Activated naive CD4-positive, alpha-beta T cell treated with anti-CD3 and anti-CD28 coated beads, Interleukin-2, amount 50 U/mL, for 72 hours (primary cell): Measurements from ENCODE around the gene AGAP1. TPM values are rescaled to one million over a fixed set of nuclear protein-coding genes. Genes with fewer than 3 reads are reported as not detected.

ENCODE experiments used
- ATAC-seq, 2 donors: fragments of 150-1000 bp; cut with Tn5 transposase; 2 replicates each; pipeline ENCODE4 v1.10.0; 2021; ENCODE audit warnings: mild to moderate bottlenecking in 2 of 2, moderate library complexity in 2 of 2
- DNase-seq, 2 donors: peaks; one replicate each; pipeline ENCODE4 v3.0.0; 2021 to 2022; ENCODE audit warnings: low spot score in 2 of 2
- H3K27ac Mint-ChIP-seq, 2 donors: one replicate each; pipeline ENCODE4 v1.8.0; 2022; ENCODE audit warnings: mild to moderate bottlenecking in 2 of 2, mixed read lengths in 2 of 2
- H3K36me3 Mint-ChIP-seq, 2 donors: one replicate each; pipeline ENCODE4 v1.8.0; 2022; ENCODE audit warnings: mixed read lengths in 2 of 2
- H3K9me3 Mint-ChIP-seq, 2 donors: one replicate each; pipeline ENCODE4 v1.8.0; 2022; ENCODE audit warnings: mixed read lengths in 2 of 2
- total RNA-seq, 2 donors: library from RNA; stranded (reverse); gene quantifications; one replicate each; pipeline ENCODE4 v1.2.3, GENCODE V29; 2022

AGAP1 gene
- total RNA-seq, 2 donors from 2014 or later, result 0.48 to 7.2 TPM

DNA sequence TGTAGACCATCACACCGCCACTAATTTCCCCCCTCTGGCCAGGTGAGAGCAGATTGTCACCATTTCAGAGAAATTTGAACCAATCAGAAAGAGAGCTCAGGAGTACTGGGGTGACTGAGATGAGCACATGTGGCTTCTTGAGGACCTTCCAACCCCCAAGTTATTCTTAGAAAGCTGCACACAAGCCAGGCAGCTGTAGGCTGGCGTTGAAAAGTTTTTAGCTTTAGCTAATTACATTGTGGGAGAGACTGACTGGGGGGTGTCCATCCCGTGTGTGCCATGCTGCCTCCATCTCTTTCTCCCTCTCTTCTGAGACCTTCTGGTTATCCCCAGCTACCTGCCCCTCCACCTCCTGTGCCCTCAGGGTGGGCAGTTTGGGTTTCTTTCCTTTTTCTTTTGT is 154.0 kb downstream of the AGAP1 start:
- H3K9me3 Mint-ChIP-seq, result no peaks in the 10 kb centered on the region
- DNase-seq, result no peak
- H3K27ac Mint-ChIP-seq, result no peak overlapping the region
- ATAC-seq, result no peak
- H3K36me3 Mint-ChIP-seq, result no peaks in the 10 kb centered on the region

DNA sequence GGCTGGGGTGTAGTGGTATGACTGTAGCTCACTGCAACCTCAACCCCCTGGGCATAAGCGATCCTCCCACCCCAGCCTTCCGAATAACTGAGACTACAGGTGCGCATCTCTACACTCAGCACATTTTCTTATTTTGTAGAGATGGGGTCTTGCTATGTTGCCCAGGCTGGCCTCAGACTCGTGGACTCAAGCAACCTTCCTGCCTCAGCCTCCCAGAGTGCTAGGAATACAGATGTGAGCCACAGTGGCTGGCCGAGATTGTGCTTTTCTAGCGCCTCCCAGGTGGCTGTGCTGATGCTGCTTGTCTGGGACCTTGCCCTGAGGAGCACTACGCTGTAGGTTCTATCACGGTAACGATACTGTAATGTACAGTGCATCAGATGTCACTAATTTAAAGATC is 155.6 kb downstream of the AGAP1 start:
- ATAC-seq, result no peak
- Mint-ChIP-seq H3K9me3 (no peaks in the 10 kb centered on the region), H3K27ac (no peak overlapping the region), H3K36me3 (no peaks in the 10 kb centered on the region)
- DNase-seq, result no peak

DNA sequence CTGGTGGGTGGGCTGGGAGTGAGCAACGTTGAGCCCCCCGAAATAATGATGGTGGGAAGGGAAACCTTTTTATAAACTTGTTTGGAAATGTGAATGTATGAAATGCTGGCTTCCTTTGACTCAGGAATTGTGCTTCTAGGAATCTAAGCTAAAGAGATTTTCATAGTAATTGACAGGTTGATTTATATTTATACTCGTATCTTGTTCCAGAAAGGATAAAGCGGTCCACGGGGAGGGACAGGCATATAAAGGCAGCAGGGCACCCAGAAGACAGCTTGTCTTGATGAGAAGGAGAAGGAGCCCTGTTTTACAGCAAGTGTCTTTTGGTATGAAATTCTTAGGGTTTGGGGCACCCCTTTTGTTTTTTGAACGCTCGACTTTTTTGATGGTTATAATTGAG is 157.8 kb downstream of the AGAP1 start:
- no peaks in the 10 kb centered on the region for H3K36me3 Mint-ChIP-seq
- DNase-seq (no peak), ATAC-seq (no peak)
- H3K9me3 Mint-ChIP-seq, result no peaks in the 10 kb centered on the region
- H3K27ac Mint-ChIP-seq, result no peak overlapping the region

DNA sequence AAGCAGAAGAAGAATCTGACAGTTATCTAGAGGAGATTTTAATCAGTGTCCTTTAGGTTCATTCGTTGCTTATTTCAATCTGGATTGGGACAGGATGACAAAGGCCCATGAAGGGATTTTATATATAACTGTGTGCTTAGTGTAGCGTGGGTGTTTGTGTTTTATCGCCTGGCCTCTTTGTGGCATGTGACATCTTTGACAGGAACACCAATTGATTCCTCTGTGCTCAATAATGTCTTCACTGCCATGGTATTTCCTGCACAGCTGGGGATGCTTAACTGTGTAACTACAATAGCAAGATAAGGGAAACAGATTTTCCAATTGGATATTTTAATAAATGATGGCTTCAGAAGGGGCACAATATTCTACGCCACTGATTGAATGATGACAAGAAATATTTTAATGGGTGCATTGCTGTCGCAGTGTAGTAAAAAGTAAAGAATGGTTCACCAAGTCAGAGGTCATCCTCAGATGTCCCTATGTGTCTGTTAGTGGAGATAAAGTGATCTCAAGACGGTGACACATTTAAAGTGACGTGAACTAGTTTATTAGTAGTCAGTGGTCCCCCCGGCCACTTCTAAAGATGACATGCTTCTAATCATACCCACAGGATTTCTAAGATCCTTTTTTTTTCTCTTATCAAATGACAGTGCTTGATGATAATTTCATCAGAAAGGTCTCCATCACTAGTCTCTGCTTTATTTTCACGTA is 160.4 kb downstream of the AGAP1 start:
- no peak overlapping the region for H3K27ac Mint-ChIP-seq
- DNase-seq, result no peak
- no peaks in the 10 kb centered on the region for H3K9me3 Mint-ChIP-seq
- no peaks in the 10 kb centered on the region for H3K36me3 Mint-ChIP-seq
- no peak for ATAC-seq

DNA sequence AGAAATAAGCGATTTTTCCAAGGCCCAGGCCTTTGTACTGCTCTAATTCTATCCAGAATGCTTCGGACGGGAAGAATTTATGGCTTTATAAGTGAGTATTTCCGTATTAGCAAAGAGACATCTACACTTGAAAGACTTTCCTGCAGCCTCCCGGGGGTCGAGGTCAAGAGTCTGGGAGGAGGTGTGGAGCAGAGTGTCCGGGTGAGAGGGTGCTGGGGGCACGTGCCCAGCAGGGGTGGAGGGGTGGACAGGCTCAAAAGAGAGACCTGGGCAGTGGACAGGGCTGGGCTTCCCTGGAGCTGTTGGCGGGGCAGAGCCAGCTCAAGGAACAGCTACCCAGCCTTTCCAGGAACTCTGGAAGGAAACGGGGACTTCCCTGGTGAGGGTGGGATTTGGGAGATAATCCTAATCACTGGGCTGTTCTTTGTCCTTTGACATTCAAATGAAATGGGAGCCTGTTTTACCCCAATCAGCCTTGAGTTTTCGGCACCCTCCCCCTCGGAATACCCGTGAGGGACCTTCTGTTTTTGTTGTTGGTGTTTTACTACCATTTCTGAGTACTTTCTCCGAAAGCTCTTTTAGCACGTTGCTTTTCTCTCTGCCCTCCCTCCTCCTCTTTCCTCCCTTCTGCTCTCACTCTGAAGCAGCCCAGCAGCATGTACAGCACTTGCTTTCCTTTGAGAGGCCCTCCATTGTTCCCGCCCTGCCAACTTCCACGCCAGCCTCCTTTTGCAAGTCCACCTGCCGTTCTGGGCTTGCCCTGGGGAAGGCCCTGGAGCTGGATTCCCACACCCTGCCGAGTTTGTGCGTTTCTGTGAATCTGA is 164.7 kb downstream of the AGAP1 start:
- no peak overlapping the region for H3K27ac Mint-ChIP-seq

DNA sequence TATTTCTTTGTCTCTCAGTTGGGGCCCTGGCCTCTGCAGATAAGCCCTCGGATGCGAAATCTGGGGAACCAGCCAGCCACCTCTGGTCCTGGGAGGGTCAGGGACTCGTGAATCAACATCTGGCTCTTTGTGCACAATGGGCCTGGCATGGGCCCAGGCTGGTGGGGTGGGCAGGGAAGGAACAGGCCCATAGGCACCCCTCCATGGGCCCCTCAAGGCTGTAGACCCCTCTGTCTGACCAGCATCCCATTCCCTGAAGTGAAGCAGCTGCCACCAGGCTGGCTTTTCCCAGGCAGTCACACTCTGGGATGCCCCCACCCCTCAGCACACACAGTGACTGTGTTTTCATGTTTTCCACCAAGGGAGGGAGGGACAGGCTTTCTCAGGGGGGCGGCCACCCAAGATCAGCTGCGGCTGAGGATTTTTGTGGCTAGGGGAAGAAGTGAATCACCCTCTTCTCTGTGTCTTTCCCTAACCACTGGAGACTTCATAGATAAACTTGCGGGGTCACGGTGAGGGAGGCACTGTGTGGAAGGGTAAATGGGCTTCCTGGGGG is 166.0 kb downstream of the AGAP1 start:
- H3K36me3 Mint-ChIP-seq, result no peaks in the 10 kb centered on the region
- no peaks in the 10 kb centered on the region for H3K9me3 Mint-ChIP-seq
- no peak for DNase-seq

More for the DNA sequence above, 164.7 kb downstream of the AGAP1 start:
- no peaks in the 10 kb centered on the region for H3K36me3 Mint-ChIP-seq
- DNase-seq (no peak), ATAC-seq (no peak)
- no peaks in the 10 kb centered on the region for H3K9me3 Mint-ChIP-seq

DNA sequence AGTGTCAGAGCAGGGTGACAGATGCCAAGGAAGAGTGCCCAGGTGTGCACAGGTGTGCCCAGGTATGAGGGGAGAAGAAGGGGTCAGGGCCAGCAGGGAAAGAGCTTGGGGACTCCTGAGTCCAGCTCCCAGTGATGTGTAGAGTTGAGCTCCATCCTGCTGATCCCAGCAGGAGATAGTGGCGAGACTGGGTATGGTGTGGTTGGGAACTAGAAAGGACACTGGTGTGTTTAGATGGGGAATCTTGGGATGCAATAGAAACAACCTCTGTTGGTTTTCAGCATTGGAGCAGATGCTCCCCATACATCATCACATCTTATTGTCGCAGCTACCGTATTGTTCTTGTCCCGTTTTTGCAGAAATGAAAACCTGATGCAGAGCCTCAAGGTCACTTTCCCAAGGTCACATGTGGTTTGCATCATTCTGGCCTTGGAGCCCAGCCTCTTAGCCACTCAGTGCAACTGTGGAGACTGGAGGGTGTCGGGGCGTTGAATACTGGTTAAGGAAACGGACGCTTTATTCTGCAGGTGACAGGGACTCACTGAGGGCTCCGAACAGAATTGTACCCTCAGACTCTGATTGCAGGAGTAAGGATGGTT is 166.7 kb downstream of the AGAP1 start:
- H3K9me3 Mint-ChIP-seq, result no peaks in the 10 kb centered on the region
- ATAC-seq (no peak), DNase-seq (no peak)
- H3K27ac Mint-ChIP-seq, result no peak overlapping the region
- no peaks in the 10 kb centered on the region for H3K36me3 Mint-ChIP-seq

More for the DNA sequence above, 166.0 kb downstream of the AGAP1 start:
- no peak for ATAC-seq
- H3K27ac Mint-ChIP-seq, result no peak overlapping the region

DNA sequence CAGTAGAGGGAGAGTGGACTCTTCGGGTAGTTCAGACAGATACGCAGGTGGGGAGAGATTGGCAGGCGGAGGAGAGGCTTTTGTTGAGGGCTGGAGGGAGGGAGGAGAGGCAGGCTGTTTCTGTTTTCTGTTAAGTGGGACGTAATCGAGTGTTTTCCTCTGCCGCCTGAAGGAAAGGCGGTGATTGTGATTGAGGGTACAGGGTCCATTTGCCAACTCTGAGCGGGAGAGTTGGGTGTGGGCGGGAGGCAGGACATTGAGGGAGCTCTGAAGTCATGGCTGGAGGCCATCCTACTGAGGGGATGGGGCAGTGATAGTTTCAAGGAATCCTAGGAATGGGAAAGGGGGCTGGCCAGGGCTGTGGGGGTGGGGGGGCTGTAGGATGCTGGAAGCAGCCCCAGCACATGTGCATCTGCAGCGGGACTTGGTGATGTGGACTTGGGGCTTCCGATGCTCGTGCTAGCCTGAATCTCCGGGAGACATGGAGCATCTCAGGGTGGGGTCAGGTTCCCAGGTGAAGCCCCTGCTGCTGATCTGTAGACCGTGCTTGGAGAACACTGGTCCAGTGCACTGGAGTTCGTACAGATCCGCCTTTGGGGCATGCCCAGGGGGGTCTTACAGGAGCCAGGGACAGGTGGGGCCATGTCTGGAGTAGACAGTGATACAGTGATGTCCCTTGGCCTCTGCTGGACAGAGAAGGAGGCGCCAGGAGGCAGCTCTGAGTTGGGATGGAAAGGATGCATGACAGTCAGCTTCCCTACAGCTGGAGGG is 167.5 kb downstream of the AGAP1 start:
- no peak overlapping the region for H3K27ac Mint-ChIP-seq
- H3K36me3 Mint-ChIP-seq, result no peaks in the 10 kb centered on the region
- no peak for DNase-seq
- no peaks in the 10 kb centered on the region for H3K9me3 Mint-ChIP-seq
- ATAC-seq, result no peak

DNA sequence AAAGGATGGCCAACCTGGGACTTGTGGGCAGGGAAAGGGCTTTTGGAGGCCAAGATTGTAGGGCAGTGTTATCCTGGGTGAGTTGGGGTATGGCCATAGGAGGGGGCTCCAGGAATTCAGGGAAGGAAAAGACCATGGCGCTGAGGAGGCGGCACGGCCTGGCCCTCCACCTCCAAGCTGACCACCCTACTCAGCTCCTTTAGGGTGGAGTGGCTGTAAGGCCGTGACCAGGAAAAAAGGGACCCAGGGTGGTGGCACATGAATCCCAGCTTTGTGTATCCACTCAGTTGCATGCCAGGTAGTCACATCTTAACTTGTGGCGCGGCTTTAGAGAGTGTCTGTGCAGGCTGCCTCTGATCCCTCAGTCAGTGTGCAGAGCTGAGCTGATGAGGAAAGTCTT is 168.1 kb downstream of the AGAP1 start:
- Mint-ChIP-seq H3K27ac (no peak overlapping the region), H3K9me3 (no peaks in the 10 kb centered on the region), H3K36me3 (no peaks in the 10 kb centered on the region)
- ATAC-seq (no peak), DNase-seq (no peak)

DNA sequence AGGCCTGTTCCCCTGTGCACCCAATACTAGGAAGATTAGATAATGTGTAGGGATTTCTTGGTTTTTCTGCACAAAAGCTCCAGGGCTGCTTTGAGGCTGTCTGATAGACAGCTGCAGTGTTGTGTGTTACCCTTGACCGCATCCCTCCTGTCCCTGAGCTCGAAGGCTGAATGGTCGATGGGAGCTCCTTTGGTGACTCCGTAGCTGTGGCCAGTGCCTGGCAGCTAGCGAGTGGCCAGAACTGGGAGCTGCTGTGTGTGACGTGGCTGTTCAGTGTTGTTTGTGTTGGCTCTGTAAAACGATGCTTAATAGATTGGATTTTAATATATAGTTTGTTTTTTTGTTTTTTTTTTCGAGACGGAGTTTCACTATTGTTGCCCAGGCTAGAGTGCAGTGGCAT is 170.0 kb downstream of the AGAP1 start:
- no peaks in the 10 kb centered on the region for H3K9me3 Mint-ChIP-seq
- no peak for DNase-seq
- no peaks in the 10 kb centered on the region for H3K36me3 Mint-ChIP-seq
- ATAC-seq, result no peak
- no peak overlapping the region for H3K27ac Mint-ChIP-seq

DNA sequence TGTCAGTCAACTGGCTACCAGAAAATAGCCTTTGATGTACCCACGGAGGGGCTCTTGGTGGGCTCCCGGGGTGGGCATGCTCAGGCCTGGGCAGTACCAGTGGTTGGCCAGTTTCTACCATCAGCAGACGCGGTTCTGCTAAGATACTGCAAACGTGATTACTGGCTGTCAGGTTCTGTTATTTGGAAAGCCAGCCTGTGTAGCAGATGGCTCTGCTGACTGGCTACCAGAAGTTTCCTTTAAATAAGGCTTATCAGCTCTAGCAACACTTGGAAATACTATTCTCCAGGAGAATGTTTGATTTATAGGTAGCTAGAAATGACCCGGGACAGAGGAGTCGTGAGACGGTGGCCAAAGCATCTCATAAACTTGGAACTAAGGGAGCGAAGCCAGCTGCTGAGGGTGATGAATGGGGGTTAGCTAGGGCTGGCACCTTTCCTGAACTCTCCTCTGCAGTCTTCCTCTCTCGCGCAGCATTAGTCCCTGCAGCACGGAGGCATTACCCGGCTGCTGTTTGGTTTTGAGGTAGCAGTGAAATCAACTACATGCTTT is 171.9 kb downstream of the AGAP1 start:
- Mint-ChIP-seq H3K36me3 (no peaks in the 10 kb centered on the region), H3K9me3 (no peaks in the 10 kb centered on the region), H3K27ac (no peak overlapping the region)
- DNase-seq (no peak), ATAC-seq (no peak)

DNA sequence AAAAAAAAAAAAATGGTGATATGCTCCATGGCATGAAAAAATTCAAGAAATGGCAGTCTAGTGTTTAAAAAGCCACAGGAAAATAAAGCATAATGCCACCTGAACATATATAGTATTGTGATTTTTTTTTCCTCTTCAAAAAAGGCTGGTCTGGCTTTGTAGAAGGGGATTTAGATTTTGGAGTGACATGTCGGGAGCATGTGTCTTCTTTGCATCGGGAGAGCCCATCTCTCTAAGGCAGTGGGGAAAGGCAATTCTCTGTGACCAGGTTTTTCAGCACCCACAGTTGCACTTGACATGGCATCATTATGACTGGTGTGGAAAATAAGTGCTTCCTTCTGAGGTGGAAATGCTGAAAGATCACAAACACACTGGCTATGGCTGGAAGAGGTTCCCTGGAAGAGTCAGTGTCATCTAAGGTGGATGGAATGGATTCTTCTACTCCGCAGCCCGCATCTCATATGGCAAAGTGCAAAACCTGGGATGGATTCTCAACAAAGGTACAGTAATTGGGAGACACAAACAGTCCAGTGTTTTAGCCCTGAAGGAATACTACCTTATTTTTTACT is 172.5 kb downstream of the AGAP1 start:
- DNase-seq, result no peak
- H3K27ac Mint-ChIP-seq, result no peak overlapping the region
- H3K36me3 Mint-ChIP-seq, result no peaks in the 10 kb centered on the region
- H3K9me3 Mint-ChIP-seq, result no peaks in the 10 kb centered on the region
- ATAC-seq, result no peak

DNA sequence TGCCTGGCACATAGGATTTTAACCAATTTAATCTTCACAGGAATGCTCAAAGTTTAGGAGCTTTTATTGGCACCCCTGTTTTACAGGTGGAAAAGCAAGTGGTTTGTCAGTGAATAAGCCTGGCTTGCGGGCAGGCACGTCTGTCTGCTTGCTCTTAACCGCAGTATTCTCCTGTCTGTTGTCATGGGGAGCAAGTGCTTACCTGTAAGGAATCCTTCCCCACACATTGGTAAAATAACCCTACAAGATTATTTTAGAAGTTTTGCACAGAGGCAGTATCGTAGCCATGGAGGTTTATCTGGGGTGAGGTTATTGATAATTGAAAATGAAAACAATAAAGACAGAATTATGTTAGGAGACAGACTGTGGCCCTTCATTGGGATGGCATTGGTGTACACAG is 174.9 kb downstream of the AGAP1 start:
- H3K27ac Mint-ChIP-seq, result no peak overlapping the region
- no peak for DNase-seq
- no peak for ATAC-seq
- H3K36me3 Mint-ChIP-seq, result no peaks in the 10 kb centered on the region
- no peaks in the 10 kb centered on the region for H3K9me3 Mint-ChIP-seq

DNA sequence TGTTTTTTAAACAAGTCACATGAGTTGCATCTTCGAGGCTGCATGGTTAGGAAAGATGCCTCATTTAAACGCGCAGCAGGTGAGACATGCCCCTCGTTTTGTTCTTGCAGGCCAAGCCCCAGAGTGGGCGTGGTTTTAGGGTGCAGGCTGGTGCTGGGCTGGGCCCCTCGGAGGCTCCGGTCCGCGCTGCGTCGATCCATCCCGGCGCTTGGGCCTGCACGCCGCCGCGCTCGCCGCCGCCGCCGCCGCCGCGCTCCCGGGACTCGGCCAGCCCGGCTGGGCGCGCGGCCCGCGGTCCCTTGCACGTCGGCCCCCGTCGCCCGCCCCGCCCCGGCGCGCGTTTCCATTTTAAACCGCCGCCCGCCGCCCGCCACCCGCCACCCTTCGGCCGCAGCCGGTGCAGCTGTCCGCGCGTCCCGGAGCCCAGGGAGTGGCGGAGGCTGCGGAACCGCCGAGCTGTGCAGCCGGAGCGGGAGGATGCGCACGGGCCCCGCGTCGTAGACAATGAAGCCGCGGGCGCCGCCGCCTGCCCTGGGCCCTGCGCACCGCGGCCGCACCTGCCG is 175.5 kb downstream of the AGAP1 start:
- peak in 1 of 2 donors; percentile 44 for DNase-seq
- no peak overlapping the region for H3K27ac Mint-ChIP-seq
- no peaks in the 10 kb centered on the region for H3K9me3 Mint-ChIP-seq

DNA sequence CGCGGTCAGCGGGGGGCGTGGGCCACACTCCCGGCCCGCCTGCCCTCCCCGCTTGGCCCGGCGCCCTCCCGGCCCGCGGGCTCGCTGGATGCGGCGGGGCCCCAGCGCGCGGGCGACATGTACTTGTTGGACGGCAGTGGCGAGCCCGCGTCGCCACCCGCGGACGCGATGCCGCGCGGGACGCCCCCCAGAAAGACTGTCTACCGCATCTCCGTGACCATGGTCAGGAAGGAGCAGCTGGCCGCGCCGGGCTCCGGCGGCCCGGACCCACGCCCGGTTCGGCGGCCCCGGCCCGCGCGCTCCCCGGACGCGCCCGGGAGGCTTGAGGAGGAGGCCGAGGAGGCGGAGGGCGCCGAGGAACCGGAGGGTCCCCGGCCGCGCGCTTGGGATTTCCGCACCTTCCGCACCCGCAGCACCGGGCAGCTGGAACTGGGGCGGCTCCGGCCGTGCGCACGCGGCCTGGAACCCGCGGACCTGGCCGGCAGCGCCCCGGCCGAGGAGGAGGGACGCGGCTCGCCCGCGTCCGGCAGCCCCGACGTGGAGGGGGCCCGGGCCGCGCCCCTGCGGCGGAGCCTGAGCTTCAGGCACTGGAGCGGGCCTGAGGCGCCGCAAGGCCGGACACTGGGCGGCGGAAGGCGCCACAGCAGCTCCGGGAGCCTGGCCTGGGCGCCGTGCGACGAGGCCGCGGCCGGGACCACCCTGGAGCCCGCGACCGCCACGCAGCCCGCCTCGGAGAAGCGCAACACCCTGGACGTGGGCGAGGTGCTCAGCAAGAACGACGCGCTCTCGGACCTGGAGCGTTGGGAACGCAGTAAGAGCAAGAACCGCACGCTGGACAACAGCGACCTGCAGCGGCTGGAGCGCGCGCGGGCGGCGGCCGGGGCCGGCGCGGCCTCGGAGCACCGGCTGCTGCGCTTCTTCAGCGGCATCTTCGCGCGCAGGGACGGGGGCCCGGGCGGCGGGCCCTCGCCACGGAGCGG is 176.4 kb downstream of the AGAP1 start:
- Mint-ChIP-seq H3K9me3 (no peaks in the 10 kb centered on the region), H3K36me3 (no peaks in the 10 kb centered on the region), H3K27ac (no peak overlapping the region)
- DNase-seq (no peak), ATAC-seq (no peak)

More for the DNA sequence above, 175.5 kb downstream of the AGAP1 start:
- H3K36me3 Mint-ChIP-seq, result no peaks in the 10 kb centered on the region
- peak in 1 of 2 donors; percentile 79 for ATAC-seq
